Measurements from ENCODE around the gene NDFIP2.

NDFIP2 gene

DNA sequence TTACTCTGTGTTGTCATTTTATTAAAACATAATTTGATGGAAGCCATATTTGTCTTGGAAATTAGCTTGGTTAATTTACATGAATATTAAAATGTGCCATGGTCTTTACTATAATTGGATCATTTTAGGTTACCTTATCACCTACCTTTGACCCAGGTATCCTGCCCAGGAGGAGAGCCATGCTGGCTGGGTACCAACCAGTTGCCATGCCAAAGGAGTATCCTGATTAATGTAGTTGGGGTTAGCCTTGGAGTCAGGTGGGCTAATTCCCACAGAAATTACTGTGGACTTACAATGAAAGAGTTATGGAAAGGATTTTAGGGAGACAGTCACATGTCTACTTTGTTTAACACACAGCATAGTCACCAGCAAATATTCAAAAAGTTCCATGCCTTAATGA is 32.0 kb downstream of the NDFIP2 start:
- H3K4me2 ChIP-seq (ENCODE audit: insufficient read depth, low read length): no peak overlapping the region
- peak overlapping the region; percentile 54 for H3K27ac ChIP-seq (ENCODE audit: low read length)
- DNase-seq (no peak), ATAC-seq (ENCODE audit: insufficient read depth, low read depth) (no peak)
- H3K4me3 ChIP-seq (ENCODE audit: low read depth in 1 of 2, low read length in 2 of 2): no peak overlapping the region
- no peaks in the 10 kb centered on the region for H3K9me3 ChIP-seq (ENCODE audit: insufficient read depth, low read length, severe bottlenecking)
- 0 out of 2 replicates have a peak, but pooled peaks cover 8% of the 10 kb centered on the region for H3K36me3 ChIP-seq (ENCODE audit: insufficient read depth, low read length)
- H2AFZ ChIP-seq (ENCODE audit: low read depth, low read length): no peak overlapping the region
- H4K20me1 ChIP-seq (ENCODE audit: insufficient read depth, low read length): 0 out of 2 replicates have a peak, but pooled peaks cover 2% of the 10 kb centered on the region
- H3K27me3 ChIP-seq (ENCODE audit: insufficient read depth, low read length, poor library complexity): no peaks in the 10 kb centered on the region
- peaks cover 100% of the 10 kb centered on the region for H3K4me1 ChIP-seq (ENCODE audit: insufficient read depth, low read length)
- TF ChIP-seq, protein P1, sequence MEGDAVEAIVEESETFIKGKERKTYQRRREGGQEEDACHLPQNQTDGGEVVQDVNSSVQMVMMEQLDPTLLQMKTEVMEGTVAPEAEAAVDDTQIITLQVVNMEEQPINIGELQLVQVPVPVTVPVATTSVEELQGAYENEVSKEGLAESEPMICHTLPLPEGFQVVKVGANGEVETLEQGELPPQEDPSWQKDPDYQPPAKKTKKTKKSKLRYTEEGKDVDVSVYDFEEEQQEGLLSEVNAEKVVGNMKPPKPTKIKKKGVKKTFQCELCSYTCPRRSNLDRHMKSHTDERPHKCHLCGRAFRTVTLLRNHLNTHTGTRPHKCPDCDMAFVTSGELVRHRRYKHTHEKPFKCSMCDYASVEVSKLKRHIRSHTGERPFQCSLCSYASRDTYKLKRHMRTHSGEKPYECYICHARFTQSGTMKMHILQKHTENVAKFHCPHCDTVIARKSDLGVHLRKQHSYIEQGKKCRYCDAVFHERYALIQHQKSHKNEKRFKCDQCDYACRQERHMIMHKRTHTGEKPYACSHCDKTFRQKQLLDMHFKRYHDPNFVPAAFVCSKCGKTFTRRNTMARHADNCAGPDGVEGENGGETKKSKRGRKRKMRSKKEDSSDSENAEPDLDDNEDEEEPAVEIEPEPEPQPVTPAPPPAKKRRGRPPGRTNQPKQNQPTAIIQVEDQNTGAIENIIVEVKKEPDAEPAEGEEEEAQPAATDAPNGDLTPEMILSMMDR (IDR thresholded peaks at IDR 0.05; ENCODE audit: borderline replicate concordance, extremely low read depth, low read length, poor library complexity, severe bottlenecking): no peak
- TF ChIP-seq EZH2 (IDR thresholded peaks at IDR 0.05; ENCODE audit: borderline replicate concordance, low read depth, low read length, severe bottlenecking): no peak
- H3K9ac ChIP-seq (ENCODE audit: low read depth, low read length): no peak overlapping the region
- H3K79me2 ChIP-seq (ENCODE audit: insufficient read depth, low read length): peaks cover 100% of the 10 kb centered on the region

DNA sequence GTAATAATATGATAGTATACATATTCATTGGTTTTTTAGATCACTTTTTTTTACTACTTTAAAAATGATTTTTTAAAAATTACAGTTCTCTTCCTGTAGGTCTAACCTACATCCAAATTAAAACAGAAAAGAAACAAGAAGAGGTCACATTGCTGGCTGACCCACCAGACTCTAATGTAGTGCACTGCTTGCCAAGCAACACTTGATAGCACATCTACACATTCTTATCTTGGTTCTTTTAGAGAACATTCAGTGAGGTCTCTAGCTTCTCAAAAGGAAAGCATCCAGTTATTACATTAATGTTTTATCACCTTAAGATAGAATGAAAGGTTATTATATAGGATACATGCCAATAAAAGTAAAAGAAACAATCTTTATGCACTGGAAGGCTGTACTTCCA is 35.6 kb downstream of the NDFIP2 start:
- Histone ChIP-seq H3K4me3 (ENCODE audit: low read depth in 1 of 2, low read length in 2 of 2) (no peak overlapping the region), H3K4me1 (ENCODE audit: insufficient read depth, low read length) (peaks cover 100% of the 10 kb centered on the region), H3K9me3 (ENCODE audit: insufficient read depth, low read length, severe bottlenecking) (no peaks in the 10 kb centered on the region), H3K36me3 (ENCODE audit: insufficient read depth, low read length) (peaks cover 11% of the 10 kb centered on the region), H3K27ac (ENCODE audit: low read length) (peak overlapping the region; percentile 74), H3K27me3 (ENCODE audit: insufficient read depth, low read length, poor library complexity) (no peaks in the 10 kb centered on the region), H3K9ac (ENCODE audit: low read depth, low read length) (peak overlapping the region; percentile 10; the same call in 1 of the 2 replicates), H2AFZ (ENCODE audit: low read depth, low read length) (no peak overlapping the region), H4K20me1 (ENCODE audit: insufficient read depth, low read length) (0 out of 2 replicates have a peak, but pooled peaks cover 2% of the 10 kb centered on the region), H3K79me2 (ENCODE audit: insufficient read depth, low read length) (peaks cover 99% of the 10 kb centered on the region), H3K4me2 (ENCODE audit: insufficient read depth, low read length) (peak overlapping the region; percentile 41; the same call in 1 of the 2 replicates)
- DNase-seq (no peak), ATAC-seq (ENCODE audit: insufficient read depth, low read depth) (no peak)
- TF ChIP-seq, protein P1 (IDR thresholded peaks at IDR 0.05; ENCODE audit: borderline replicate concordance, extremely low read depth, low read length, poor library complexity, severe bottlenecking): no peak
- no peak for TF ChIP-seq EZH2 (IDR thresholded peaks at IDR 0.05; ENCODE audit: borderline replicate concordance, low read depth, low read length, severe bottlenecking)

DNA sequence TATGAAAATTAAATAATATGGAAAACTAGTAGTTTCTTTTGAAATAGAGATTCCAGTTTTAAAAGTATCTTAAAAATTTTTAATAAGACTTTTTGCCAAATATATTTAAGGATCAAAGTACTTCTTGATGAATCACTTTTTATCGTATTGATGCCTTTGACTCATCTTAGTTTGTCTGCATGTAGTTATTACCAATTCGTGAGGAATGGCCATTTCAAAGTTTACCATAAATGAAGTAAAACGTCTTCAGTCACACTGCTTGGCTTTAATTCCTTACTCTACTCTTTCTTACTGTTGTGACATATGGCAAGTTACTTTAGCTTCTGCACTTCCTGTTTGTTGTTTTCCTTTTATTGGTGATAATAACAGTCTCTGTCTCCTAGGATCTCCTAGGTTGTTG is 38.3 kb downstream of the NDFIP2 start:
- Histone ChIP-seq H3K4me3 (ENCODE audit: low read depth in 1 of 2, low read length in 2 of 2) (no peak overlapping the region), H3K9ac (ENCODE audit: low read depth, low read length) (no peak overlapping the region; the same call in 1 of the 2 replicates), H3K79me2 (ENCODE audit: insufficient read depth, low read length) (peaks cover 84% of the 10 kb centered on the region), H2AFZ (ENCODE audit: low read depth, low read length) (no peak overlapping the region), H3K4me2 (ENCODE audit: insufficient read depth, low read length) (0 out of 2 replicates have a peak overlapping the region, but pooled peaks have one; percentile 14), H3K27ac (ENCODE audit: low read length) (peak overlapping the region; percentile 70), H4K20me1 (ENCODE audit: insufficient read depth, low read length) (no peaks in the 10 kb centered on the region), H3K27me3 (ENCODE audit: insufficient read depth, low read length, poor library complexity) (no peaks in the 10 kb centered on the region), H3K36me3 (ENCODE audit: insufficient read depth, low read length) (peaks cover 26% of the 10 kb centered on the region), H3K4me1 (ENCODE audit: insufficient read depth, low read length) (peaks cover 100% of the 10 kb centered on the region), H3K9me3 (ENCODE audit: insufficient read depth, low read length, severe bottlenecking) (no peaks in the 10 kb centered on the region)
- ATAC-seq (ENCODE audit: insufficient read depth, low read depth) (no peak), DNase-seq (no peak)
- TF ChIP-seq EZH2 (IDR thresholded peaks at IDR 0.05; ENCODE audit: borderline replicate concordance, low read depth, low read length, severe bottlenecking): no peak
- TF ChIP-seq, protein P1 (IDR thresholded peaks at IDR 0.05; ENCODE audit: borderline replicate concordance, extremely low read depth, low read length, poor library complexity, severe bottlenecking): no peak
